ENCODE measurements around the gene LUM. TPM values are rescaled to one million over a fixed set of nuclear protein-coding genes. Genes with fewer than 3 reads are reported as not detected.
"Not testable (repeated sequence)": the region's sequence is repeated elsewhere in the genome, so short reads cannot be mapped to it uniquely, and the experiment has no call there.

The LUM gene
- total RNA-seq, 1 experiment from 2014 or later, result 2.6 TPM

DNA sequence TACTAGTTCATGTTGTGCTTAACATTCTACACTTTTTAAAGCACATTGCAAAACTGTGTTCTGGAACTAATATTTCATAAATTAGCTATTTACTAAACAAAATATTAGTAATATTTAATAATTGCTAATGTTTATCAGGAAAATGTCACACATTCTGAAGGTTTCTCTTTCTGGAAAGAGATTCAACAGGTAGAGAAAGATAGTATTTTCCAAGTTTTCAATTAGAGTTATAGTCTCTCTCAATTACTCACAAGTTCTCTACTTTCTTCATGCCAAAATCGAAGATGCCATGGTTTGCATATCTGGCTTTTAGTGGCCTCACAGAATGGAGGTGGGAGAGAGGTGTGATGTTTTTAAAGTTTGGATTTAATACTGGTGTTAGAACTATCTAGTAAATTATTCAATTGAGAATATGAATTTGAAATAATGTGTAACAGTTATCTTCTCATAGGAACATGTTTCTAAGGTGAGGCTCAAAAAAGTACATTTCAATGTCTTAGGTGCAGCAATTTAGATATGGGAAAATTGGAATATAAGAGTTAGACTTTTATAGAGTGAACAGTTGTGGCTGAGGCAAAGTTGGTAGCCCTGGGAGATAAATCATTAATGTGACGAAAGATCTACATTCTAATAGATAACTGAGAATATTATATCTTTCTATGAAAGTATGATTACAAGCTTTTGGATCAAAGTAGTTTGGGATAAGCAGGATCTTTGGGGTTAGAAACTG lies 1.5 kb downstream of the LUM start:
- DNase-seq (ENCODE audit: low read depth), result no peak

DNA sequence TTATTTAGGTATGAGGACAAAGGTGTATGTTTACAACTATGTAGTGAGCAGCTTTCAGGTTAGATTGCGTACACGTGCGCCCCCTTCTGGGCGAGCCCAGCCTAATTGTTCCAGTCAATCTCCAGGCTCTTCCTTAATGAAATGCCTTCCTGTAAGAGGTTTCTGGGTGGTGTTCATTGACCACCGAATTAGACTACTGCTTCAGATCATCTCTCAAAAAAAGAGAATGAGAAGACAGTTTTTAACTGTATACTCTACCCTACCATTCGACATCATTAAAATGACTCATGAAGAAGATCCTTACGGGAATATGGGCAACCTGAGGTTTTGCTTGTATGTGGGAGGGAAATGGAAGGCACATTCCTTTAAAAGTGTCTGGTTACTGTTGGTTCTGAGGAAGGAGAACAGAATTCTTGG lies 2.1 kb downstream of the LUM start:
- DNase-seq (ENCODE audit: low read depth), result peak; percentile 66

DNA sequence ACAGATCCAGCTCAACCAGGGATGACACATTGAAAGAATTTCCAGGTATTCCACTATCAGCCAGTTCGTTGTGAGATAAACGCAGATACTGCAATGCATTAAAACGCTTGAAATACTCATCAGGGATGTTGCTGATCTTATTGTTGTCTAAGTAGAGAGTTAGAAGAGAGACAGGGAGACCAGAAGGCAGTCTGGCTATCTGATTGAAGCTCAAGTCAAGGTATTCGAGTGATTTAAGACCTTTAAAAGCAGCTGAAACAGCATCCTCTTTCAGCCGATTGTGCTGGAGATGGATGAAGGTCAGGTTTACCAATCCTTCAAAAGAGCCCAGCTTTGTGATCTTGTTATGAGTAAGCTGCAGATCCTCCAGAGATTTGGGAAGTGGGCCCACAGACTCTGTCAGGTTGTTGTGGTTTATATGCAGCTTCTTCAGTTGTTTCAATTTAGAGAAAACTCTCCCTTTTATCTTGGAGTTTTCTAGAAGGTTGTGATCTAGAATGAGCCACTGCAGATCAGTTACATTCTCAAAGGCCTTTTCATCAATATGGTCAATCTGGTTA lies 3.0 kb downstream of the LUM start:
- no peak for DNase-seq (ENCODE audit: low read depth)

DNA sequence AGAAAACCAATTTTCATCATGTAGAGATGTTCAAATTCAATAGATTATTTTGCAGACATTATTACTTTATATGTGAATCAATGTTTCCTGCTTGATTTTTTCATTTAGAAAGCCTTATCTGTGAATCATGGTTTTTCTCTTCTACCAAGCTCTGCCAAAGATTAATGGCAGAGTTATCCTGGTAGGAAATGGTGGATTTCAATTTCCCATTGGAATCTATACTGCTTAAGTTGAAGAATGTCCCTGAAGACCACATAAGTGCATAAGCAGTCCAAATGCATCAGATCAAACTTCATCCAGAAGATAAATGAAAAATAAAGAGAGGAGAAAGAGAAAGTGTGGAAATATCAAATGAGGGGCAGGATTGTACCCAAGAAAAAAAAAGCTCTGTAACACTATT lies 5.0 kb downstream of the LUM start:
- no peak for DNase-seq (ENCODE audit: low read depth)

DNA sequence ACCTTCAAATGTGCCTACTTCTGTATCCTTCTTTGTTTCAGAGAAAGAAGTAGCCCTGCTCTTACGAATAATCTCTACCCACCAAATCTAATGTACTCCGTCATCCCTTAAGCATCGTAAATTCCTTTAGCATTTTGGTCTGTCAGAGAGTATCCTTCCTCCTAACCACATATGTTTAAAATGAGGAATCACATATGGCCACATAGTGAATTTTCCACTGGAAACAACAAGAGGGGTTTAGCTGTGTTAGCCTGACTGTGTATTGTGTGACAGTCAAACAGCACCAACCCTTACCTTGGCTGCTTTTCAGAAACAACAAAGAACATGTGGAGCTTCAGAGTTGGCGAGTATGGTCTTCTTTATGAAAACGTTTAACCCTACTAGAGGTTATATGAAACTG lies 5.5 kb downstream of the LUM start:
- DNase-seq (ENCODE audit: low read depth), result no peak

DNA sequence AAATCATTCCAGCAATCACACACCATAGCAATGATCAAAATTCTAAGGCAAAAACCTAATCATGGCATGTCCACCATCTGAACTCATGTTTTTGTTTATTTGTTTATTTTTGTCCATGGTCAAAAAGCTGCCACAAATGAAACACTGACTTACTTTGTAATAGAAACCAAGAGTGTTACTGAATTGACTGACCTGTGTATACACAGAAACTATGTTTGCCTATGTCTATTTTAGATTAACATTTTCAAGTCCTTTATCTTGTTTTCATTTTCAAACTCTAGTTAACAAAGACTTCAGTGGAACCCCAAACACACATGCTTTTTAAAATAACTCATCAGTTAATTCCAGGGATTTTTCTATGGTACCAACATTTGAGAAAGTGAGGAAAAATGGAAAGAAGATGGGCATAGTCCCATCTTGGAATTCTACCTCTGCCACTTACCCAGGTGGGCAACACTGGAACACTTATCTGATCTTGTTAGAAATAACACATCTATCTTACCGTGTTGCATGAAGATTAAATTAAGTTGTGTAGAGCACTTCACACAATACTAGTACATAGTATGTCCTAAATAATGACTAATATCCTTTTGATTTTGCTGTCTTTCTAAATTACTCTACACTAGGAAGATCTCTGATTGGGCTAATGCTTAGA lies 6.4 kb downstream of the LUM start:
- DNase-seq (ENCODE audit: low read depth), result no peak

DNA sequence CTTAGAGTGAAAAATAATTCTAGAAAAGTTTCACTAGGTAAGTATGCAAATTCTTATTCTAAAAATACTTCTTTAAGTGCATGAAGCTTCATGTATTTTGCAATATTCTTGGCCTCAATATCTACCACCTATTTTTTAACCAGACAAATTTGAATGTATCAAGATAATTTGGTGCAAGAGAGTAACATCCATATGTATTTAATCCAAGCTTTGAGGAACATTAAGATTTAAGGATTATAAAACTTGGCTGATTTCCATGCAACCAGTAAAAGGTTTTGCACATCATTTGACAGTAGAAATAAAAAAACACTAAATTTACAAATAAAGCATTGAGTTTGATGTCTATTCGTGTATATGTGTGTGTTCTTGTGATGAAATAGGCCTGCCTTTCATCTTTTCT lies 7.7 kb downstream of the LUM start:
- no peak for DNase-seq (ENCODE audit: low read depth)

DNA sequence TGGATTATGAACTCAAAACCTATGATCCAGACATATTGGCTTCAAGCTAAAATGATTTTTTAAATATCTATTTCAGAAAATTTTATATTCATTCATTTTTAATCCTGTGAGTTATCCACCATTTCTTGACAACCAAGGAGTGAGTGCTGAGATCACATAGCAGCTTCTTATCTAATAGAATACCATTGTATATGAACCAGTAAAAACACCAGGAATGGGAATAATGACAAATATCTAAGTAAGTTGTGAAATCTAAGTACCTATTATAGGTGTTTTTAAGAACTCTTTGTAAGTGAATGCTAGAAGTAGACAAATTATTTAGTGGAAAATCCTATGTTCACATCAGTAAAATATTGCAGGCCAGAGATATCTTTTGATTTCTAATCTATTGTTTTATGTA lies 8.2 kb downstream of the LUM start:
- no peak for DNase-seq (ENCODE audit: low read depth)

DNA sequence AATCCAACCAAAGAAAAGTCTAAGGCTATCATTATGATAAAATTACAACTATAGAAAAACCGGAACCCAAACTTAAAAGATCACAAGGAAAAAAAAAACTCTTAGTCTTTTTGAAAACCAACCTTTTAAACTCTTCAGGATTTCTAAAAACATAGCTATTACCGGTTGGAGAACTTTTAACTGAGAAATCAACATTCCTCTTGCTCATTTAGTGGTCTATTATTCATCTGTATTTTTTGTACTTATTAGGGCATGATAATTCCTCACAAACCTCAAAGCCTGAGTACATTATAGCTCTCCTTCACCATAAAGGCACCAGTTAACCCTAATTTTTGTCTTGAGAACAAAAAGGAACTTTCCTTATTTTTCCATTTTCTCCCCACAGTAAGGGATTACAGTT lies 10.4 kb downstream of the LUM start:
- no peak for DNase-seq (ENCODE audit: low read depth)

DNA sequence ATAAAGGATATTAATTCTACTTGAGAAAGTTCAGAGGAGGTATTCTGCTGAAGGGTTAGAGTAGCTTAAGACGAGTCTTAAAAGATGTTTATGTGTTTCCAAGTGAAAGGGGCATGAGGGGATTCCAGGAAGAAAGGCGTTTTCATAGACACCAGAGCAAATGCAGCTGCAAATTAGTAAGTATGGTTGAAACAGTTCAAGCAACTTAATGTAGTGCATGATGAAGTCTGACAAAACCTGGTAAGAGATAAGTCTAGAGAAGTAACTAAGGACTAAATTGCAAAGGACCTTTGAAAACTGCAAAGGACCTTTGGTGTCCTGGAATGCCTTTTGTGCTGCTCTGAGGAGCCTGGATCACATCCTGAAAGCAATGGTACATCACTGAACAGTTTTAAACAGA lies 11.5 kb downstream of the LUM start:
- no peak for DNase-seq (ENCODE audit: low read depth)

DNA sequence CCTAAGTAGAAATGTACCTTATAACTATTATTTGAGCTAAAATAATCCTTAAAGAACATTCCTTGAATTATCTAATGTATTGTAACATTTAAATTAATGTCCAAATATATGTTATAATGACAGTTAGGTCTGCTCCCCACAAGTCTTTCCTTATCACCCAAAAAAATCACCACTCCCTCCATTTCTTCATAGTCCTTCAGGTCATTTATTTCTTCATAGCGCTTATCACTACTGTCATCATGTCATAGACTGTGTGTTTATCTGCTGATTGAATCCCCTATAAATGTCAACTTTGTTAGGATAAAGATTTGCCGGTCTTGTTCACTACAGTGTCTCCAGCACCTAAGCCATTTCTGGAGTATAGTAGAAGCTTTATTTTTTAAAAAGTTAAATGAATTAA lies 12.0 kb downstream of the LUM start:
- DNase-seq (ENCODE audit: low read depth), result no peak

DNA sequence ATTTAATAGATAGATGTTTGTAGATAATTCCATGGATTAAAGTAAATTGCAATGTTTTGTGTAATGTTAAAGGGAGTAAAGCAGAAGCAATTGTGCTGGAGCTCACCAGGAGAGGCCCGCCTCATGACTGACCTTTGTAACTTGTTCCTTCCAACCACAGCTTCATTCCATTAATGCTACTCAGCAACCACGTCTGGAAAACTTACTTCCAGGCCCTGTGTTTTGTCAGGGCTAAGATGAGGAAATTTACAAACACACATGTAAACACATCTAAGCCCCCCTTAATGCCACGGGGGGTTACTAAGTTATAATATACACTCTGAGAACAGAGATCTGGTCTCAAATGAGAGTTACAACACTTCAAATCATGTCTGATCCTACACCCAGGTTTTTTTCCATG lies 12.4 kb downstream of the LUM start:
- DNase-seq (ENCODE audit: low read depth), result peak; percentile 76

DNA sequence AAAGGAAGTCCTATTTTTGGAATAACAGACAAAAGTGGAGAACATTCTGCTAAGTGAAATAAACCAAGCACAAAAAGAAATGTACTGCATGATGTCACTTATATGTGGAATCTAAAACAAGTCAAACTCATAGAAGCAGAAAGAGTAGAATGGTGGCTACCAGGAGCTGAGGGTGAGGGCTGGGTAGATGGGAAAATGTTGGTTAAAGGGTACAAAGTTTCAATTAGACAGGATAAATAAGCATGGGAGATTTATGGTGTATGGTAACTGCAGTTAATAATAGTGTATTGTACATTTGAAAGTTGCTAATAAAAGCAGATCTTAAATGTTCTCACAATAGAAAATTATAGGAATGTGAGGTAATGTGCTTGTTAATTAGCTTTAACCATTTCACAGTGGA lies 12.8 kb downstream of the LUM start:
- DNase-seq (ENCODE audit: low read depth), result no peak

DNA sequence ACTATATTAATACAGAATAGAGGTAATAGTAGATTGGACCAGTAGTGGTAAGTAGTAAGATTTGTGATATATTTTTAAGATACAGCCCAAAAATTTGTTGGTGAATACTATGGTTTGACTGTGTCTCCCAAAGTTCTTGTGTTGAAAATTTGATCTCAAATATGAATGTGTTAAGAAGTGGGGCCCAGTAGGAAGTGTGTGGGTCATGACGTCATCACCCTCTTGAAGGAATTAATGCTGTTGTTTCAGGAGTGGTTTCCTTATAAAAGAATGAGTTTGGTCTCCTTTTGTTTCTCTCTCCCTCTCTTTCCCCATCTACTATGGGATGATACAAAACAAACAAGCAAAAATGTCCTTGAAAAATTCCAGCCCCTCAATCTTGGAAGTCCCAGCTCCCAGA lies 16.3 kb downstream of the LUM start:
- peak; percentile 7 for DNase-seq (ENCODE audit: low read depth)

DNA sequence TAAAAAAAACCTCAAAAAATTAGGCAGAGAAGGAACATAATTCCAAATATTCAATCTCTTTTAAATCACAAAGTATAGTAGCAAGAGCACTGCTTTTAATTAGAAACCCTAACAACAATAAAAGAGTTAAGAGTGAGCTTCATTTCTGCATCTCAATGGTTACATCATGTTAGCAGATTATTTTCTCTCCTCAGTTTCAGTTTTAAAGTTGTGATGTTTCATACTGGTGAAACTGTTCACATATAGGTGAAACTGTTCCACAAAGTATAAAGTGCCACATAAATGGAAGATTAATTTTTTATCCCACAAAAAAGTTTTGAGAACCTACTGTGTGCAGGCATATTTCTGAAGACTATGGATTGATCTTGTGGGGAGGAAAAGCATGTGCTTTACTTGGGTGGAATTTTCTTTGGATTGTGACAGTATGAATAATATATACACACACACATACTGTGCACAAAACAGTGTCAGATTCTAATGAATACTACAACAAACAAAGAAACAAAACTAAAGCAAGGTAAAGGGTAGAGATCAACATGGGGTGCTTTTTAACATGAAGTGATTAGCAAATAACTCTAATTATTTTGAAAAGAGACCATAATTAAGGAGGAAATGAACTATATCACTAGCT lies 17.1 kb downstream of the LUM start:
- no peak for DNase-seq (ENCODE audit: low read depth)

DNA sequence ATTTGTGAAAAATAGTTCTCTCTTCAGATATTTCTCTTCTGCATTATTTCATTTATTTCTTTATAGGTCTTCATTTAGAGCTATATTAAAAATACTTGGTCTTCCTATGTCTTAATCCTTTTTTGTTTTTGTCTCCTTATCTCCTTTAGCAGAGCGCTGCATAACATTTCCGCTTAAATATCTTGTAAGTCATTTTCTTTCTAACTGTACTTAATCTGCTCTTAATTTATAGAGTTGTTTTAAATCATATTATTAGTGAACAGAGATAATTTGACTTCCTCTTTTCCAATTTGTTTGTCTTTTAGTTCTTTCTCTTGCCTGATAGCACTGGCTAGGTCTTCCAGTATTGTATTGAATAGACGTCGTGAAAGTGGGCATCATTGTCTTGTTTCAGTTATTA lies 18.0 kb downstream of the LUM start:
- no peak for DNase-seq (ENCODE audit: low read depth)

DNA sequence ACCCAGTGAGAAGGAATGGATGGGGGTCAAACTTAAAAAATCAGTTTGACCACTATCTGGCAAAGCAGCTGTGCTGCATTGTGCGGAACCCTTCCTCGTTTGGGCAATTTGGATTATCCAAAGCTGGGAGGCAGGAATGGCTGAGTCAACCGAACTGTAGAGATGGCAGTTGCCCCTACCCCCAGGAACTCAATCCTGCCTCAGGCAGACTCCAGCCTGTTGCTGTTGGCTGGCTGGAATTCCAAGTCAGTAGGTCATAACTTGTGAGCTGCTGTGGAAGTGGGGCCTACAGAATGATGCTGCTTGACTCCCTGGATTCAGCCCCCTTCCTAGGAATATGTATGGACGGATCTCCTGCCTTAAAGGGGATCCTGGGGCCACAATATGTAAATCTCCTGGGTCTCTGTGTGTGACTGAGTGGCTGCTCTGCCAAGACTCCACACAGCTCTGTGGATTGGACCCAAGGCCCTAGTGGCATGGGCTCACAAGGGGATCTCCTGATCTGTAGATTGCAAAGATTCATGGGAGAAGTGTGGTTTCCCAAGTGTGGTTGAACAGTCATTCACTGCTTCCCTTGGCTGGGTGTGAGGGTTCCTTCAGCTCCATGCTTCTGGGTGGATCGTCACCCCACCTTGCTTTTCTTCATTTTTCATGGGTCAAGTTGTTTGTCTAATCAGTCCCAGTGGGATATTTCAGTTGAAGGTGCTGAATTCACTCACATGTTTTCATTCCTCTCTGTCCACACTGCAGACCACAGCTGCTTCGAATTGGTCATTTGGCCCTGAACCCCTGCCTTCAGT lies 19.2 kb downstream of the LUM start:
- DNase-seq (ENCODE audit: low read depth), result no peak

DNA sequence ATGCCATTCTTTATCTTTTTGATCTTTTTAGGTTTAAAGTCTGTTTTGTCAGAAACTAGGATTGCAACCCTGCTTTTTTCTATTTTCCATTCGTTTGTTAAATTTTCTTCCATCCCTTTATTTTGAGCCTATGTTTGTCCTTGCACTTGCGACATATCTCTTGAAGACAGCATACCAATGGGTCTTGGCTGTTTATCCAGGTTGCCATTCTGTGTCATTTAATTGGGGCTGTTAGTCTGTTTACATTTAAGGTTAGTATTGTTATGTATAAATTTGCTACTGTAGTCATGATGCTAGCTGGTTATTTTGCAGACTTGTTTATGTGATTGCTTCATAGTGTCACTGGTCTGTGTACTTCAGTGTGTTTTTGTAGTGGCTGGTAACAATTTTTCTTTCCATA lies 21.3 kb downstream of the LUM start:
- not testable (repeated sequence) for DNase-seq (ENCODE audit: low read depth)

DNA sequence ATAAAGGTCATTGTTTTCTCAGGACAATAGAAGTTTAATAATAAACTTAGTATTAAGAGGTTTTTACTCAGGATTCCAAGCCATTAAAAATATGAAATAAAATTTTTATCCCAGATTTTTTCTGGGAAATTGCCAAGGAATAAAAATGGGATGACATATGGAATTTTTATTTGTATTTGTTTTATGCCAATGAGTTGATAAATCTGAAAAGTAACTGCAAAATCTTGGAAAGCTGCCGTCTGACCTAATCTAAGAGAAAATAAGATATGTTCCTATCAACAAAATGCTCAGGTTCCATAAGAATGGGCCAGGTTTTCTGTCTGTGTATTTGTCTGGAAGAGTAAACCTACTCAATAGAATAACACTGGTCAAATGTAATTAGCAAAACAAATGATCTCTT lies 31.3 kb downstream of the LUM start:
- no peak for DNase-seq (ENCODE audit: low read depth)

DNA sequence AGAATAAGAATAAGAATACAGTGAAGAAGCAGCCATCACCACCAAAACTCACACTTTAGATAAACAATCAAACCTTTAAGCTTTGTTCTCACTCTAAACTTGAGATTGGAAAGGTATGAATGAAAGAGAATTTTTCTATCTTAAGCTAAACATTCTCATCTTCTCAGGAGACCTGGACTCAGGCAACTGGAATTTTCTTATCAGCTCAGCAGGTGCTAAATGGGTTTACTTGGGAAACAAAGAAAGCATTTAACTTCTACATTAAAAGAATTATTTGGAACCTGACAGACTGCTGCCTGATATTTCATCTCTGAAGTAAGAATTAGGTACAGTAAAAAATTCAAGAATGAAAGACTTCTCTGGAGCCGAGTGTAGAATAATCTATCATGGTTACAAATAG lies 32.8 kb downstream of the LUM start:
- no peak for DNase-seq (ENCODE audit: low read depth)

DNA sequence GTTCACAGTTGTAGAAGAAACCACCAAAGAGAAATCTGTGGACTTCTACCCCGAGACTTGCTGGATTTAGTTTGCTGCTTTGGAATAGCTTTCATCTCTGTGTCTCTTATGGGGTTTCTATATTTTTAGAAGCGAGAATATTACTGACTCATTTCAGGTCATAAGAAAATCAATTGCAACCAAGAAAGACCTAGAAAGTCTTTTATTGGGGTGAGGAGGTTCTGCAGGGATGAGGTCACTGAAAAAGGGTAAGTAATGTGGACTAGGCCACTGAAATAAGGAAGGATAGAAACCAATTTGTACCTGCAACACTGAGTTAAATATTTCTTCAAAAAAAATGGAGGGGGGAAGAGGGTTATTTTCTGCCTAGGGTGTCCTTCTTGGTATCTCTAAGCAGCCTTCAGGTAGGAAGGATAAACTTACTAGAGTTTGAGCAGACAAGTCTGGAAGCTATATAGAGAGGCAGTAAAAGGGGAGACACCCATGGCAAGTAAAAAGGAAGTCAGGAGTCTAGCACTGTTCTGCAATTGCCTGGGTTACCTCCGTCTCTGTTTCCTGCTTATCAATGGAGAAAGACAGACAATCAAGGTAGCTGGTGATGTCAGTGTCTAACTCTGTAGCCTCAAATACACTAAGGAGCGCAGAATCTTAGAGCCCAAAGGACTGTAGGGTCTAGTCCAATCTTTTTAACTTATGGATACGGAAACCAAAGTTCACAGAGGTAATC lies 33.9 kb downstream of the LUM start:
- no peak for DNase-seq (ENCODE audit: low read depth)

DNA sequence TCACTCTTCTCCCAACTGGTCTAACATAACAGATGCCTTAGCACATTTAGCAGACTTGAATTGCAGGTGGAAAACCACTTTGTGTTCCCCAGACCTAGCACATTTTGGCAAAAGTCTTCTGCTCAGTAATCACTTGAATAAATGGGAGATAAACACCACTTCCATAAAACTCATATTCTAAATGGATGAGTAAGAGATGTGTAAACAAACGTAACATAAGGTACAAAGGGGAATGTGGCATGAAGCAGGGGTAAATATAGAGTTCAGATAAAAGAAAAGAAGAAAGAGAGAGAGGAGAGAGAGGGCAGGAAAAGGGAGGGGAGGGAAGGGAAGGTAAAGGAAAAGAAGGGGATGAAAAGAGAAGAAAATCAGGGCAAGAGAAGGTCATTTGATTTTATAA lies 36.4 kb downstream of the LUM start:
- DNase-seq (ENCODE audit: low read depth), result no peak
